ENCODE results near the gene FGF9.

DNA sequence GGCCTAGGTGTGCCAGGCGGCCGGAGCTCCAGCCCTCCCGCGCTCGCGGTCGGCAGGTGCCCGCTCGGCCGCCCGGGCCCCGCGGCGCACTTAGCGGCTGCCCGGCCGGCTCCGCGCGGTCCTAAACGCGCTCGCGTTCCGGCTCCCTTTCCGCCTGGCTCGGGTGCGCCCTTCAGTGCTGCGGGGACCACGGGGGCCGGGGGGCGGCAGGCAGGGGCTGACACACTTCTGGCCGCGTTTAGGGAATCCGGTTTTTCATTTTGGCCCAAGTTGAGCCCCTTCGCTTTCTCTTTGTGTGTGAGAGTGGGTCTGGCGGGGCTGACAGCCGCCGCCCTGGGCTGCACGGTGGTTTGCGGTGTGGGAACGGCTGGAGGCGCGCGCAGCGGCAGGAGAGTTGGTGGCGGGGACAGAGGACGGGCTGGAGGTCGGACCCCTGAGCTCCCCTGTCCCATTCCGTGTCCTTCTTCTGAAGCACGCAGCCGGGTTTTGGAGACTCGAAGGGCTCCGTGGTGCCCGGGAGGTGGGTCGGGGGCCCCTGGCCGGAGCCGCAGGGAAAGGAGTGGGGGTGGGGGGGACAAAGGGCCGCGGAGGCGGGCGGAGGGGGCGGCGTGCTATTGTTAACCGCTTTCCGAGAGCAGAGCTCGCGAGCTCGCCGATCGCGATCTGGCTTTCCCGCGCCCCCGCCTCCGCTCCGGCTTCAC lies 3.1 kb downstream of the FGF9 start:
- TF ChIP-seq, protein P1, sequence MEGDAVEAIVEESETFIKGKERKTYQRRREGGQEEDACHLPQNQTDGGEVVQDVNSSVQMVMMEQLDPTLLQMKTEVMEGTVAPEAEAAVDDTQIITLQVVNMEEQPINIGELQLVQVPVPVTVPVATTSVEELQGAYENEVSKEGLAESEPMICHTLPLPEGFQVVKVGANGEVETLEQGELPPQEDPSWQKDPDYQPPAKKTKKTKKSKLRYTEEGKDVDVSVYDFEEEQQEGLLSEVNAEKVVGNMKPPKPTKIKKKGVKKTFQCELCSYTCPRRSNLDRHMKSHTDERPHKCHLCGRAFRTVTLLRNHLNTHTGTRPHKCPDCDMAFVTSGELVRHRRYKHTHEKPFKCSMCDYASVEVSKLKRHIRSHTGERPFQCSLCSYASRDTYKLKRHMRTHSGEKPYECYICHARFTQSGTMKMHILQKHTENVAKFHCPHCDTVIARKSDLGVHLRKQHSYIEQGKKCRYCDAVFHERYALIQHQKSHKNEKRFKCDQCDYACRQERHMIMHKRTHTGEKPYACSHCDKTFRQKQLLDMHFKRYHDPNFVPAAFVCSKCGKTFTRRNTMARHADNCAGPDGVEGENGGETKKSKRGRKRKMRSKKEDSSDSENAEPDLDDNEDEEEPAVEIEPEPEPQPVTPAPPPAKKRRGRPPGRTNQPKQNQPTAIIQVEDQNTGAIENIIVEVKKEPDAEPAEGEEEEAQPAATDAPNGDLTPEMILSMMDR (IDR thresholded peaks at IDR 0.05): no peak
- no peak for TF ChIP-seq EZH2 (IDR thresholded peaks at IDR 0.05; ENCODE audit: borderline replicate concordance, insufficient read depth, low read depth, low read length, poor library complexity, severe bottlenecking)
